HG02840 (cell line): ENCODE measurements around the gene CYP39A1.

ENCODE experiments used
- ATAC-seq: cut with Tn5 transposase; IDR thresholded peaks from one replicate; pipeline ENCODE4 v1.9.1; 2021; ENCODE audit warnings: mild to moderate bottlenecking, moderate library complexity, moderate number of reproducible peaks; ENCODE audit not compliant: unreplicated experiment, low FRiP score

The CYP39A1 gene

DNA sequence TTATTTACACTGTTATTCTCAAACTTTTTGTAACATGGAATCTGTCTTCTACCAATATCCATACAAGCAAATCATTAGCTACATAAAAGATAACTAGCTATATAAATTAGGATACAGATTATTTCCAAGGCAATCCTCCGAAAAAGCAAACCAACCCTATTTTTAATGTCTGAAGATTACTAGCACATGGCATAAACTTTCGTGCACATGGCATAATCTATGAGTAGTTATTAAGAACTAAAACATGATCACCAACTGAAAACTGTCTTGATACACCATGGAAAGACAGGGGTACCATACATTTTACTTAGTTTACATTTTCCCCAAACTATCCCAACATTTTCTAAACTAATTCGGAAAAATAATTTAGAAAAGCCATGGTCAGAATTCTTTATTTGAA lies 54.4 kb downstream of the CYP39A1 start:
- ATAC-seq = no peak

DNA sequence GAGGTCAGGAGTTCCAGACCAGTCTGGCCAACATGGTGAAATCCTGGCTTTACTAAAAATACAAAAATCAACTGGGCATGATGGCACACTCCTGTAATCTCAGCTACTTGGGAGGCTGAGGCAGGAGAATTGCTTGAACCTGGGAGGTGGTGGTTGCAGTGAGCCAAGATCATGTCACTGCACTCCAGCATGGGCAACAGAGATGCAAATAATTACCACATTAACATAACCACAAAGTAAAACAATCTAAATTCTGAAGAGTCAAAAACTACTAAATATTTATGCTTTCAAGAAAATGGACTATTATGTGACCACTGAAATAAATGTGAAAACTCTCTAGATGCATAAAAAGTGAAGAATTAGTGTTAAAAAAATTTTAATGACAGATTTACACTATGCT lies 59.9 kb downstream of the CYP39A1 start:
- ATAC-seq = no peak

DNA sequence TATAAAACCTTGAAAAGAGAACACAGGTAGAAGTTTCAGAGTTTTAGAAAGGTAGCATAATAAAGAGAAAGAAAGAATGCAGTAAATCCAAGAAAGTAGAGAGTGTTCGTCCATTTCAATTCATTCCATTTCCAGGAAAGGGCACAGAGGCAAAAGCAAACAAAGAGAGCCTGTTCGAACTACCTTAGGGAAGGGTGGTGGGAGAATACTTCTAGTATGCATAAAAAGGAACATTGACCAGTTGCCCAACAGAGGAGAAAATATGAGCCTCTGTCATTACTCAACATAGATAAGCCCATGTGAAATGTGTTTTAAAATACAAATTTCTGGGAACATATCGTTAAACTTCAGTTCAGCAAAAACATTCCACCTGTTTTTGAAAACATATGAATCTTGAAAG lies 60.6 kb downstream of the CYP39A1 start:
- ATAC-seq = no peak

DNA sequence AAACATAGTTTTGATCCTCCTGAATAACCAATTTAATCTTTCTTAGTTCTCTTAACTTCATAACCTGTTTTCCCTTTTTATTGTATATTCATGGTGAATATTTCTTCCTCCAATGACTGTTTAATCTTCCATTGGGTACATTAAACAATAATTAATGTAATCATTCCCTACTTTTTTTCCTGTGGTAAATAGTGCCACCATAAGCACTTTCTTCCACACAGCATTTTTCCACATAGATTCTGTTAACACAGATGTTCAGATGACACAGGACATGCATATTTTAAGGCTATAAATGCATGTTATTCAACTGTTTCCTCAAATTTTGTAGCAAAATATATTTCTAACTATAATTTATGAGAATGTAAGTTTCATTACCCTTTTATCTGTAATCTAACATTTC lies 61.9 kb downstream of the CYP39A1 start:
- ATAC-seq = no peak

DNA sequence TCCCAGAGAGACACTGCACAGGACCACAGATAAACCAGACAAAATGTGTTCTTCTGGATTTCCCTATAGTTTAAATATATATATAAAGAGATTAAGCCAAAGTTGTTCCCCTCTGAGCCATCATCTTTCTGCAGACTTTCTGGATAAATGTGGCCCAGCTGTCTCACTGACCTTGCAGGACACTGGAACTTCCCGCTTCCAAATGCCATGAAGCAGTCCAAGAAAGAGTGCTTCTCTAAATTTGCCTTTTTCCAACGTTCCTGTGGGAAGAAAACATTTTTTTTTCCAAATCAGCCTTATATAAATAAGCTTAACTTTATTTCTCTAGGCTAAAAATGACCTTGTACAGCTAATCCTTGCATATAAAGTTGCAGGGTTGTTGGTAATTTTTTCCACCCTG lies 65.7 kb downstream of the CYP39A1 start:
- no peak for ATAC-seq

DNA sequence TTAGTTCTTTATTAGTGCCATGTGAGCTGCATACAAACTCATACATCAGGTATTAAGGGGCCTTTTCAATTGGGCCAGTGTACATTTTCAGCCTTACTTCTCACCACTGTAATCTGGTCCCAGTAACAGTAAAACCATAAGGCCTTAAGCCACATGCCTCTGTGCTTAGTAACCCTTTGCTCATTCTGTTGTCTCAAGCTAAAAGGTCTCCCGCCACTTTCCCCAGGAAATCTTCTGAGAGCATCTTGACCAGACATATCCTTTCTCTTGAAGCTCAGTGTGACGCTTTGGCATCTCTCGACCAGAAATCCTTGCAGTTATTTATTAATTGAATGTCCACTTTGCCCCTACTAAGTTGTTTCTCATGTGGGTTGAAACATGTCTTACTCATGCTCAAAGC lies 68.0 kb downstream of the CYP39A1 start:
- ATAC-seq = no peak

DNA sequence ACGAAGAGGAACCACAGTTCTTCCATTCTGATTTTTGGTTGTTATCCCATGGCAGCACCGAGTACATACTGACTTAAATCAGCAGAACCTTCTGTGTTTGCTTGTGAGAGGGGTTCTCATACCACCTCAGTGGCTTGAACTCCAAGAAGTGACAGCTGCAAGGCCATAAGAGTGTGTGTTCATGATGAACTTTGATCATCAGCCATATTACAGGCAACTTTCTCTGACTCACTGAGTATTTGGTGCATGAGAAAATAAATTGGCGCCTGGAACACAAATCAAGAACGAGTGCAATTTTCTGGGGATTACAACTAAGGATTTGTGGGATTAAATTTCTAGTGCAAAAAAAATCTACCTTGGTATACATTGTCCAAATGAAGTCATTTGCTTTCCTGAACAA lies 68.9 kb downstream of the CYP39A1 start:
- ATAC-seq = no peak

DNA sequence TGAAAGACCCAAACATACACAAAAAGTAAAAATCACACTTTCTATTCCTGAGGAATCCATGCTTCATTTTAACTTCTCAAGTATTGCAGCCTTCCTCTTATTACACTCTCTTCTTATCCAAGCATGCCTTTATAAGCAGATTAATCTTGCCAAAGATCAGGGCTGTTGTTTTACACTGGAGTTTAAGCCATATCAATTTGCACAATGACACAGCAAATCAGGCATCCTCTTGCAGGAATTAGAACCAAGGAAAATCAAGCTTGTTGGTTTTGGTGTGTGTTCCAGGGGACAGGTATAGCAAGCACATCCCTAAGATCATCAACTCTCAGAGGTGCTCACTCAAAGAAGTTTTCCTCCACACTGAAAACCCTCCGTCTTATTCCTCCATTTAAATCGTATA lies 69.5 kb downstream of the CYP39A1 start:
- ATAC-seq = no peak

DNA sequence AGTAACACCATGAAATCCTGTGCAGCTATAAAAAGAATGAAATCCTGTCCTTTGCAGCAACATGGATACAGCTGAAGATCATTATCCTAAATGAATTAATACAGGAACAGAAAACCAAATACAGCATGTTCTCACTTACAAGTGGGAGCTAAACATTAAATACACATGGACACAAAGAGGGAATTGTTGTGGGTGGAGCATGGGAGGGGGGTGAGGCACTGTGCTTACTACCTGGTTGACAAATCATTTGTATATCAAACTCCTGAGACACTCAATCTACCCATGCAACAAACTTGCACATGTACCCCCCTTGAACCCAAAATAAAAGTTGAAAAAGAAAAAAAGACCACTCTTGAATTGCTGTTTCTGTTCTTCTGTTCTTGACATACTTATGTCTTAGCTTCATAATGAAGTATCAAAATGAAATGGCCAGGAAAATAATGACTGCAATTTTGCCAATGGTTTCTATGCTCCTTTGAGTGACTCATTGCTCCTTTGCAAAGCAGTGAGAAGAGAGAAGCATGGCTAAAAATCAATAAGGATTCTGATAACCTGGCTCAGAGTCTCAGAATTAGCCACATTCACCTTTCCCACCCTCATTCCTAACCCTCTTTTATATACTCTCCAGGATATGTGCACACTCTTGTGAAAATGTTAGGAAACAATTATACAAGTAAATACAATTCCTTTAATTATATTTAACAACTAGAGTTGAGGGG lies 71.0 kb downstream of the CYP39A1 start:
- no peak for ATAC-seq

DNA sequence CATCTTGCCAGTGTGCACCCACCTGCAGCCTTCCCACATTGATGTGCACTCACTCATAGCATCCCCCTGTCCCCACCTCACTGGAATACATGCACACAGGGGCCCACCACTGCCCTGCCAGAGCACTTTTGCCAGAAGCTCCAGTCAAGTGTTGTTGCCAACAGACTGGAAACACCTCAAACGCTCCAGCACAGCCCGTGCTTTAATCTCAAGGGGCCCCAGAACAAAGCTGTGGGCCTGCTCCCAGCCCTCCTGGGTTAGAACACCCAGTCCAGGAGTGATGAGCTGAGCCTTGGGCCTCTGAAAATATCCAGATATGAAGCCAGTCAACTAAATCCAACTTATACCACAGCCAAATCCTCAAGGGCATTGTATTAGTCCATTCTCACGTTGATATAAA lies 77.1 kb downstream of the CYP39A1 start:
- no peak for ATAC-seq

DNA sequence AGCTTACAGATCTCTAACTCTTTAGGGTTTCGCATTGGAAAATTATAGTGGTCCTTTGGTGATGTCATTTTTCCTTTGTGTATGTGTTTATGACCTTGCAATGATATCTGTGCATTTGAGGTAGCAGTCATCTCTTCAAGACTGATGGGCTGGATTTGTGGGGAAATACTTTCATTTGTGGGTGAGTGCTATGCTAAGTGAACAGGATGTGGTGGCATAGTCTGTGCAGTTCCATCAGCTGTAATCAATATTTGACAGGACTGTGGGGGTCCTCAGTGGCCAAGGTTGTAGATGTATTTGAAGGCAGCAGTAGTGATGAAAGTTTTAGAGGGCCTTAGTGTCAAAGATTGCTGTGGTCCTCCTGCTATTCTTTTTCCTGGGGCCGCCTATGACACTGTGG lies 79.5 kb downstream of the CYP39A1 start:
- no peak for ATAC-seq

DNA sequence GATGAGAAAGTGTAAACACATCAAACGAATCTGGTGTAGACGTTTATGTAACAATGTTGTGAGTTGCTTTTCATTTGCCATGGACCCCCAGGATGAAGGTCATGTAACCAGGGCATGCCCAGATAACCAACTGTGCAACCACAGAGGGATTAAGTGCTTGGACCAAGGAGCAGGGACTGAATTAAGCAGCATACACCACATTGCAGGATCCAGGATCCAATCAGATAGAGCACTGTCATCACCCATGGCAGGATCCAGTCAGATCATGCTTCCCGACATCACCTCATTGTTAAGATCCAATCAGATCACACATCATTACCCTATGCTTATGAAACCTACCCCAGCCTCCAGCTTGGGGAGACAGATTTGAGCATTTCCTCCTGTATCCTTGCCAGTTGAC lies 87.1 kb downstream of the CYP39A1 start:
- ATAC-seq = no peak

DNA sequence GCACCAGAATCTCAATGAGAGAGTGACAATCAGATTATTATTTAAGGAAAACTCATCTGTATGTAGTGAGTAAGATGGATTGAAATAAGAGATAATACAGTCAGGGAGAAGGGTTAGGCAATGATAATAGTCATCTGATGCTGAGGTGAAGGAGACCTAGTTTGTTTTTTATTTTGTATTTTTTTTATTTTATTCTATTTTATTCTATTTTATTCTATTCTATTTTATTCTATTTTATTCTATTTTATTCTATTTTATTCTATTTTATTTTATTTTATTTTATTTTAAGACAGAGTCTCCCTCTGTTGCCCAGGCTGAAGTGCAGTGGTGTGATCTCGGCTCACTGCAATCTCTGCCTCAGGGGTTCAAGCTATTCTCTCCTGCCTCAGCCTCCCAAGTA lies 88.7 kb downstream of the CYP39A1 start:
- ATAC-seq = no peak

DNA sequence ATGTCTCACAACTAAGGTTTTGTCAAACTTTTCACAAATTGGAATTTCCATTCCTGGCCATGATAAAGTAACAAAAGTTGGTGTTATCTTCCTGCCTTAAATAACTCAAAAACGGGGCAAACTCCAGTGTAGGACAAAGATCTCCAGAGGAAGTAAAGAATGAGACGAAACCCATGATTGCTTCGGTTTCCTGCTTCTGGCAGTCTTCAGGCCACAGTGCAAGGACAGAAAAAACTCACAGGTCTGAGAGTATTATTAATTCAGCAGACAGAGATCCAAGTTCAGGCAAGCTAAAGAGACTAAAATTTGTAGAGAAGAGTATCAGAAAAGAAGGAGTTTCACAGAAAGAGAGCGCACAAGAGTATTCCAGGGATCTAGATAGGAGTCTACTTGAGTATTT lies 96.6 kb downstream of the CYP39A1 start:
- ATAC-seq = no peak

DNA sequence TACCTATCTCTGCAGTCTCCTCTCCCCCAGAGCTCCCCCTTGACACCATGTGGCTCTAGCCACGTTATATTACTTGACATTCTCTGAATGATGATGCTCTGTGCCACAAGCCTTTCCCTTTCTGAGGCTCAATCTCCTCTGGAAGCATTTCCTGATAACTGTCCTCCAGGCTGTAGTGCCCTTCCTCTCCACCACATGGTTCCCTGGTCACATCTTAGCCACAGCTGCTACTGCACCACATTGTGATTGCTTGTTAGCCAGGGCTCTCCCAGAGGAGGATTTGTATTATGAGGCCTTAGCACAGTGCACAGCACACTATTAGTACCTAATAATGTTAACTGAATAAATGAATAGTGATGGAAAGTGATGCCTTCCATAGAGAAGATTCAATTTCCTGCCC lies 97.5 kb downstream of the CYP39A1 start:
- no peak for ATAC-seq

DNA sequence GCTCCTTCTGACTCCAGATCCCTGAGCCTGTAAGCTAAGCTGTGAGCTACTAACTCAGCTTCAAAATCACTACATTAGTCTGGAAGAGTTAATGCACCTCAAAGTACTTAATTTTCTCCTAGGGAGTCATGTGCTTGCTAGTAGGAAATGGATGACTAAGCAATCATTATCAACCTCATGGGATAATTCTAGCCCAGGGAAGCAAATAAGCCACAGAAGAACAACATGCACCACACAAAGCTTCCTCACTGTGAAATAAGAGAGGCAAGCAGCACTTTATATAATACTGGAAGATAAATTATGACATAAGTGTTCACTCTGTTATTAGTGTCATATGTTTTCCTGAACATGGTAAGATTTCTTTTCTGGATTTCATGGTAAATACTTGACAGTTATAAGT lies 103.5 kb downstream of the CYP39A1 start:
- no peak for ATAC-seq

DNA sequence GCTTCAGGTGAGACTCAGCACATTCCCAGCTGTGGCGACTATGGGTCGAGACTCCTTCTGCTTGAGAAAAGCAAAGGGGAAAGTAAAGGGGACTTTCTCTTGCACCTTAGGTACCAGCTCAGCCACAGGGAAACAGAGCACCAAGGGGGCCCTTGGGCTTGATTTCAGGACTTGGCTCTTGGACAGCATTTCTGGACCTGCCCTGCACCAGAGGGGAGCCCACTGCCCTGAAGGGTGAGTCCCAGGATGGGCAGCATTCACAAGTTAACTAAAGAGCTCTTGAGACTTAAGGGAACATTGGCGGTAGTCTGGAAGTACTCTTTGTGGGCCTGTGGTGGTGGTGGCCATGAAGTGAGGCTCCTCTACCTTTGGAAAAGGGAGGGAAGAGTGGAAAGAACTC lies 111.1 kb downstream of the CYP39A1 start:
- ATAC-seq = no peak

DNA sequence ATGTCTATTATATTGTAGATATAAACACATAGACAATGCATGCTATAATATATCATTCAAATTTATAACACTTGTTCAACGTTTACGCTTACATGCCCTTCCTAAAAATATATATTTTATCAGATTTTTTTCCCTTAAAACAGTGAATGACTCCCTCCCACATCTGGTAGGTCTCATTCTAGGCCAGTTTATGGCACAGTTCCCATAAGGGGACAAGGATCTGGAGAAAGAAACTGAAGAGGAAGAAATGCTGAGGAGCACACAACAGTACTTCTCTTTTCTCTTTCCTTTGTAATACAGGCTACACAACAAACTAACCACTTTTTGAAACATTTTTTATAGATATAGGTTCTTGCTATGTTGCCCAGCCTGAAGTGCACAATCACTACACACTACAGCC lies 112.8 kb downstream of the CYP39A1 start:
- ATAC-seq = no peak

DNA sequence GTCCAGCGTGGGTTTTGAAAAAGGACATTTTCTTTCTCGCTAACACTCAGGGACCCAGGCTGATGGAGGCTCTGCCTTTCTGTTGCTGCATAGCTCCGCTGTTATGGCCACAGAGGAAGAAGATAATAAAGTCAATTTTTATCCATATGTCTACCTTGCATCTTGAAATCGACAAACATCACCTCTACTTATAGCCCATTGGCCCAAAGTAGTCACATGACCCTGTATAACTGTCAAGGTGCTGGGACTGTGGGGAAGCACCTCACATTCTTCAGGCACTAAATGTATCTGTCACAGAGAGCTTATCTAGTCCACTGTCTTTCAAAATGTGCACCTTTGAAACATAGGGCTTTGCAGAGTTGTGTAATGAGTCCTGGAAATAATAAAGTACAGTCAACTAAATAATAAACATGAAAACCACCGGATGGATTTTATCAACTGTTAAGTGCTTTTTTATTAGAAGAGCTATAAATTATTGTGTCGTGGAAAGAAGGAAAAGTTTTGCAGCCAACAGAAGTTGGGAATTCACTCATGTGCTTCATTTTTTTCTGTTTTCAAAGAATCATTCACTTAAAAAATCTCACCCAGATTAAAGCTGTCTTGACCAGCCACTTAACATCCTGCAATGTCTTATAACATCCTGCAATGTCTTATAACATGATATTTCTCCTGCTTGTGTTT lies 113.7 kb downstream of the CYP39A1 start:
- no peak for ATAC-seq

DNA sequence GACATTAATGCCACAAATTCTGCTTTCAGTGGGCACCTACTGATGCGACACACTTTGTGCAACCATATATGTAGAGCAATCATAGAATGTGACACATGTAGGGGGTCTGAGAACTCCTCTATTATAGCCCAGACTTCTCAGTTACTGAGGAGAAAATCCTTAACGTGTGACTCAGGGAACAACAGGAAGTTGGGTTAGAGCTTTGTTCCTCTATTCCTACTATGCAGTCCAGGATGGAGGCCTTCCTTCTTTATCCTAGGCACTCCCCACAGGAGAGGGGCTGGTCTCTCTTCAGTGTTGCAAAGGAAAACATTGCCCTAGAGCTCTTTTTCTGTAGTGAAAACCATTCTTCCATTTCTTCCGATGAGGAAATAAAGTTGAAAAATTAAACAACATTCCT lies 121.7 kb downstream of the CYP39A1 start:
- no peak for ATAC-seq

DNA sequence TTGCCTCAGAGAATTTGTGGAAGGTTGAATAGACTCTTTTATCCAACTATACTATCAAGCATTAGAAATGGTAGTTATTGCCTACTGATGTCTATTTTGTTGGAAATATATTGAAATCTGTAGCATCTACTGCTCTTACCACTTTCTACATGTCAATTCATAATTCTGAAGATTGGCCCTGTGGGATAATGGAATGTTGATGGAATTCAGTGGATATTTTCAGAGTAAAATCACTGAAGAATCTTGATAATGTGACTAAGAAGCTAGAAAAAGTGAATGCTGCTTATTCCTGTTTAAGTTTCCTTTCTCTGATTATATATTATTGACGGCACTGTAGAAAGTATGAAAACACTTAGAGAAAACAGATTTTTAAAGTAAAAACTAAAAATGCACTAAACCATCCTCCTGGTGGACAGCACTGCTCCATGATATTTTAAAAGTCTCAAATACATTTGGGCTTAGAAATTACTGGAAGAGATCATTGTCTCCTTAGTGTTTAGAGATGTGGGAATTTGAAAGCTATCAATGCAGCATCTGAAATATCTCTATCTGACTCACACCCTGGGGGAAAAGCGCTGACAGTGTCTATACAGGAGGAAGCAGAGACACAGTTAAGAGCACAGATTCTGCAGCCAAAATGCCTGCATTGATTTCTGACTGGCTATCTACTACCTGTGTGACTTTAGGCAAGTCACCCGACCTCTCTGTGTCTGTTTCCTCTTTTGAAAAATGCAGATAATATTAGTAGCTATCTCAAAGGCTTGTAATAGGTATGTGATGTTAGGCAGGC lies 123.5 kb downstream of the CYP39A1 start:
- no peak for ATAC-seq

DNA sequence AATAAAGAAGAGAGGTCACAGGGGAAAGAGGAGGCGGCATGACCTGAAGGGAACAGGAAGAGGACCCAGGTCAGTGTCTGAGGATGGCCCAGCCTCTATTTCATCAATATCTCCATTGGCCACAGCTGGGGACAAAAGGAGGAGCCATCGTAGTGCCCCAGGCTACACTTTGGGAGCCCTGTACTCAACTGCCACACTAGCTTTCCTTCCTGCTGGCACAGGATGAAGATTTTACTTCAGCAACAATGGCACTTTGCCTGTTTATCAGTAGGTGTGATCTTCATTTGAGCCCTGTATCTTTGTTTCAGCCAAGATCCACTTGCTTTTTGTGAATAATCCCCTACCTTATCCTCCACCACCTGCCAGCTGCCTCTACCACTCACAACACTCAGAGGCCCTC lies 126.0 kb downstream of the CYP39A1 start:
- ATAC-seq = no peak
